Upper lobe of left lung (tissue), 4 donors: ENCODE data around the gene ERC1.

ENCODE experiments used
- CTCF ChIP-seq, 6 experiments: fragments of 450-650 bp in 4 of 6; fragments of 200-600 bp in 2 of 6; sonication (generic) in 2 of 6; IDR thresholded peaks; one replicate each; pipeline ENCODE4 v1.5.1; 2016 to 2019; ENCODE audit warnings: antibody characterized with exemption in 6 of 6
- POLR2A ChIP-seq, 4 donors: fragments of 450-650 bp; IDR thresholded peaks; one replicate each; pipeline ENCODE4 v1.5.1; 2016 to 2017; ENCODE audit warnings: antibody characterized with exemption in 4 of 4, mild to moderate bottlenecking in 2 of 4

GRCh38 chr12:1305063-1305434, 314.0 kb downstream of the ERC1 start:
- TF ChIP-seq CTCF (IDR thresholded peaks at IDR 0.05) (no peak), POLR2A (IDR thresholded peaks at IDR 0.05) (no peak)
